Daoy (cell line): ENCODE data around the gene GPRASP3. TPM values are rescaled to one million over a fixed set of nuclear protein-coding genes. Genes with fewer than 3 reads are reported as not detected.
"Not testable (repeated sequence)": the region's sequence is repeated elsewhere in the genome, so short reads cannot be mapped to it uniquely, and the experiment has no call there.

ENCODE experiments used
- DNase-seq: peaks from one replicate; pipeline ENCODE4 v3.0.0-alpha.2; 2015; ENCODE audit warnings: low read depth
- total RNA-seq: library from RNA; depleted of rRNA; stranded (reverse); fragments of >200 nt; shearing (Covaris generic); gene quantifications from 2 replicates; pipeline ENCODE4 v1.2.3, GENCODE V29; 2014; rRNA removed

The GPRASP3 gene, protein sequence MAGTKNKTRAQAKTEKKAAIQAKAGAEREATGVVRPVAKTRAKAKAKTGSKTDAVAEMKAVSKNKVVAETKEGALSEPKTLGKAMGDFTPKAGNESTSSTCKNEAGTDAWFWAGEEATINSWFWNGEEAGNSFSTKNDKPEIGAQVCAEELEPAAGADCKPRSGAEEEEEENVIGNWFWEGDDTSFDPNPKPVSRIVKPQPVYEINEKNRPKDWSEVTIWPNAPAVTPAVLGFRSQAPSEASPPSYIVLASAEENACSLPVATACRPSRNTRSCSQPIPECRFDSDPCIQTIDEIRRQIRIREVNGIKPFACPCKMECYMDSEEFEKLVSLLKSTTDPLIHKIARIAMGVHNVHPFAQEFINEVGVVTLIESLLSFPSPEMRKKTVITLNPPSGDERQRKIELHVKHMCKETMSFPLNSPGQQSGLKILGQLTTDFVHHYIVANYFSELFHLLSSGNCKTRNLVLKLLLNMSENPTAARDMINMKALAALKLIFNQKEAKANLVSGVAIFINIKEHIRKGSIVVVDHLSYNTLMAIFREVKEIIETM
- 3.2 and 3.9 TPM in 2 replicates for total RNA-seq

DNA sequence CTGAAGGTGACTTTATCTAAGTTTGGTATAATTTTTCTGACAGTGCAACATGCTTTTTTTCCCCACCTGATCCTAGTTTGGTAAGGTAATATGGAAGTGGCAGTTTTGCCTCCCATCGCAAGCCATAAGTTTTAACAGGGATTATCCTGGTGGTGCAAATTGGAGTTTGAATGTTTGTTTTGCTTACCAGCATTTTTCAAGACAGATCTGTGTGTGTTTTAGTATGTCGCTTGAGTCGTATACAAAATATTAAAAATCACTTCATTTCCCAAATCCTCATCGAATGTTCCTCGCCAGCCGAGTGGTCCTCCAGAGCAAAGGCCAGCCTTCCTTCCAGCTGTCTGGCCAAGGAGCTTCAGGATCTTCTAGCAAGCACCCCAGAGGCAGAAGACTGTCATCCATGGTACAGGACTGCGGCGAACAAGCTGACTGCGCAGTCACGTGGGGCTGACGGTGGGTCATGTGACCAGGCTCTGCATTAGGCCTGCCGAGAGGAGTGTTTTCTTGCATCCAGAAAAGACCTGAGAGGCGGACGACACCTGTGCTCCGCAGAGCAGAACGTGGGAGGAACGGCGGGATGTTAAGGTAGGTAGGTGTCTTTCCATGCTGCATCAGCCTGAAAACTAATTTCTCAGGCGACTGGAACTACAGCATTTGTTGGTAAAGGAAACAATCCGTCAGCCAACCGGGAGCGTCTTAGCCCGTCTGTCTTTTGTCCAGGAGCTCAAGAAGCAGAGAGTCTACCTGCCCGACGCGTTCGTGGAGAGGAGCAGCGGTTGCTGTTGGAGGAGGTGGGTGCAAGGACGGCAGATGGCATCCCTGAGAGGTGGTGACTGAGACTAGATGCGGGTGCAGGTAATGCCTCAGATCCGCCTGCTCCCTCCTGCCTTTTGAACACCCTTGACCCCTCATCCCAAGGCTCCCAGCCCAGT is at the start of gene GPRASP3:
TSS of gene GPRASP3 (plus strand) at position 507 of the 932 bp plus-strand sequence. CDS start 28,253 bp downstream, outside the sequence.
- peak; percentile 73 for DNase-seq

DNA sequence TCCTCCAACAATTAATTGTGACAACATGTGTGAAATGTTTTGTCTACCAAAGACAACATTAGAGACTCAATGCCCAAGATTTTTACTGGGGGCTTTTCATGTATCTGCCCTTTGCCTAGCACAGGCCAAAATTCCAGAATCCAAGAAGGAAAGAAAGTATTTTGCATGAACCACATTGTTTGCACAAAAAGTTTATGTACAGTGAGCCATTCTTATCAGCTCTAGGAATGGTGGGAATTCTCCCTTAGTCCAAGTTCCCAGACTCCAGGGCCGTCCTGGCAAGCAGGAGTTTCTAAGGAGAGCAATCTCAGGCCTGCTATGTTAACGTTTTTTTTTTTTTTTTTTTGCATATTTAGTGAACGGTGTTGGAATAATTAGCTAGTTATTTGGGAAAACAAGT is 47.7 kb upstream of the GPRASP3 start:
- DNase-seq, result no peak

DNA sequence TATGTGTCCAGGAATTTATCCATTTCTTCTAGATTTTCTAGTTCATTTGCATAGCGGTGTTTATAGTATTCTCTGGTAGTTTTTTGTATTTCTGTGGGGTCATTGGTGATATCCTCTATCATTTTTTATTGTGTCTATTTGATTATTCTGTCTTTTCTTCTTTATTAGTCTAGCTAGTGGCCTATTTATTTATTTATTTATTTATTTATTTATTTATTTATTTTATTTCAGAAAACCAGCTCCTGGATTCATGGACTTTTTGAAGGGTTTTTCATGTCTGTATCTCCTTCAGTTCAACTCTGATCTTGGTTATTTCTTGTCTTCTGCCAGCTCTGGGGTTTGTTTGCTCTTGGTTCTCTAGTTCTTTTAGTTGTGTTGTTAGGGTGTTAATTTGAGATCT is 43.1 kb upstream of the GPRASP3 start:
- not testable (repeated sequence) for DNase-seq

DNA sequence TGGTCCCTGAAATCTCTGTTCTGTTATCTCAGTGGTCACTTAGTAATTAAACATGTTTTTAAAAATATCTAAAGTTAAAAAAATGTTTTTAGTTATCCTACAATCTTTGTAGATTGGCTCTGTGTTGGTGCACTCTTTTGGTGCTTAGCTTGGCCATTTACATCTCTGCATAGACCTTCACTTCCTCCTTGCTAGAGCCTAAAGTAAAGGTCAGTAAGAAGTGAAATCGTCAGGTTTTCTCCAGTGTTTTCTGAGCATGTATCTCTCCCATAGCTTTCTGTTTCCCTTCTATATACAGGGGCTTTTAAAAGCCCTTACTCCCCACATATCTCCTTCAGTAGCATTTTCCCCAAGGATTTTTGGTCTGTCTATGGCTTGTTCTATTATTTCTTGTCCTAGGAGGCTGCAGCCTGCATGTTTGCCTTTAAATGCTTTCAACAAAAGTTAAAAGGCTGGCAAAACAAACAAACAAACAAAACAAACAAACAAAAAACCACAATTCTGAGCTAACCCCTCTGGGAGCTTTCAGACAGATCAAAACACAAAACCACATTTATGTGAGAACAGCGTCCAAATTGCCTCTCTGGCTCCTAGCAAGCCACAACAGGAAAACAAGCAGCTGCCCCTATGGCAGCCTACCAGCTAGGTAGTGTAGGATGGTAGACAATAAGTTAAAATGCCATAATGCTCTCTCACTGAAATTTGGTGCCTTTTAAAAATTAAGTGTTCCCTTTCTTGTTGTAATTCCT is 35.6 kb upstream of the GPRASP3 start:
- no peak for DNase-seq

DNA sequence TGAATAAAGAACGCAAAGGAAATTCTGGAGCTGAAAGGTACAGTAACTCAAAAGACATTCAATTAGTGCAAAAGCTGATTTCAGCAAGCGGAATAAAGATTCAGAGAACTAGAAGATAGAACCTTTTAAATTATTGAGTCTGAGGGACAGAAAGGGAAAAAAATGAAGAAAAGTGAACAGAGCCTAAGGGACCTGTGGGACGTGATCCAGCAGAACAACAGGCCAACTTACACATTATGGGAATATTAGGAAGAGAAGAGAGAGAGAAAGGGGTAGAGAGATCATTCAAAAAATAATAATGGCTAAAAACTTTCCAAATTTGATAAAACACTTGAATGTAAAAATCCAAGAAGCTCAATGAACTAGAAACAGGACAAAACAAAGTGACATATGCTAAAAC is 25.8 kb upstream of the GPRASP3 start:
- no peak for DNase-seq

DNA sequence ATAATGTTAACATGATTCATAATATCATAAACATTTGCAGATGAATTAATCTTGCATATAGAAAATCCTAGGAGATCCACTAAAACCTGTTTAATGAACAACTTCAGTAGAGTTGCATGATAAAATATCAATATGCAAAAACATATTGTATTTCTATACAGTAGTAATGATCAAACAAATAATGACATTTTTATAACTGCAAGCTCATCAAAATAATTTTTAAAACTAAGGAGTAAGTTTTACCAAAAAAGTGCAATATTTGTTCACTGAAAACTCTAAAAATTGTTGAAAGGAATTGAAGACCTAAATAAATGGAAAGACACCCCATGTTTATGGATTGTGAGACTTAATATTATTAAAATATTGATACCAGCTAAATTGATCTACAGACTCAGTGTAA is 24.2 kb upstream of the GPRASP3 start:
- no peak for DNase-seq

DNA sequence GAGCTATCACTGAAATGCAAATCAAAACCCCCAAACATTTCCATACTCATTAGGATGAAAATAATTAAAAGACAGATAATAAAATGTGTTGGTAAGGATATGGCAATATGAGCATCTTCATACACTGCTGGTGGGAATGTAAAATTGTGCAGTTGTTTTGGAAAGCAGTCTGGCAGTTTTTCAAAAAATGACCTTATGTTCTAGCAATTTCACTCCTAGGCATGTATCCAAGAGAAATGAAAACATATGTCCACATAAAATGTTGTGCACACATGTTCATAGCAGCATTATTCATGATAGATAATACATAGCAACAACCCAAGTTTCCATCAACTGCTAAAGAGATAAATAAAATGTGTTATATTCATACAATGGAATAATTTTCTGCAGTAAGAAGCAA is 23.0 kb upstream of the GPRASP3 start:
- DNase-seq, result no peak

DNA sequence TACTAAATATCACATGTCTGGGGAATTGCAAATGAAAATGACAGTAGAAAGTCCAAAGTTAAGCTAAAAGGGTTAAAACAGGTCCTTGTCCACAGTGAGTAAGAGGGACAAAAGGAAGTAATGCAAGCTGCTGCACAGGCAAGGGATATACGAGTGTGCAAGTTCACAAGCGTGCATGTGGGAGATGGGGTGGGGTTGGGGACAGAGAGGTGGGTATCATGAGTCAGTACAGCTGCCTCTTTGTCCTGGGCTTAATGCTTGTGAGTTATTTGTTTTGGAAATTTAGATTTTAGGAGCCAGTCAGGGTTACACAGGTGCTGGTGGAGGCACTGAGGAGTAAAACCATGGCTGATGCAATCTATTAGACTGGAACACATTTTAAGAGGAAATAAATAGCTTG is 11.6 kb upstream of the GPRASP3 start:
- no peak for DNase-seq

DNA sequence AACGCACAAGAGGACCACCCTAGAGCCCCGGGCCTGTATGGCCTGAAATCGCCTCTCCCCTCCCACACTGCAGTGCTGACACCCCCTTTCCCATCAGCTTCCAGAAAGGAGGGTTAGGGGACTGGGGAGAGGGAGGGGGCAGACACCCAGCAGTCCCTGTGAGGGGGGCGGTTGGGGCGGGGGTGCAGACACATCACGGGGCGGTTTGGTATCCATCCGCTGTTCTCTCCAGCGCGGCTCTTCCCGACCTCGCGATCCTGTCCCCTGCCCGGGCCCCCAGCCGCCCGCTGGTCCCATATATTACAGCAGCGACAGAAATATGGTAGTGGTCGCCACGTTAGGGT is 8.7 kb upstream of the GPRASP3 start:
- DNase-seq, result no peak

DNA sequence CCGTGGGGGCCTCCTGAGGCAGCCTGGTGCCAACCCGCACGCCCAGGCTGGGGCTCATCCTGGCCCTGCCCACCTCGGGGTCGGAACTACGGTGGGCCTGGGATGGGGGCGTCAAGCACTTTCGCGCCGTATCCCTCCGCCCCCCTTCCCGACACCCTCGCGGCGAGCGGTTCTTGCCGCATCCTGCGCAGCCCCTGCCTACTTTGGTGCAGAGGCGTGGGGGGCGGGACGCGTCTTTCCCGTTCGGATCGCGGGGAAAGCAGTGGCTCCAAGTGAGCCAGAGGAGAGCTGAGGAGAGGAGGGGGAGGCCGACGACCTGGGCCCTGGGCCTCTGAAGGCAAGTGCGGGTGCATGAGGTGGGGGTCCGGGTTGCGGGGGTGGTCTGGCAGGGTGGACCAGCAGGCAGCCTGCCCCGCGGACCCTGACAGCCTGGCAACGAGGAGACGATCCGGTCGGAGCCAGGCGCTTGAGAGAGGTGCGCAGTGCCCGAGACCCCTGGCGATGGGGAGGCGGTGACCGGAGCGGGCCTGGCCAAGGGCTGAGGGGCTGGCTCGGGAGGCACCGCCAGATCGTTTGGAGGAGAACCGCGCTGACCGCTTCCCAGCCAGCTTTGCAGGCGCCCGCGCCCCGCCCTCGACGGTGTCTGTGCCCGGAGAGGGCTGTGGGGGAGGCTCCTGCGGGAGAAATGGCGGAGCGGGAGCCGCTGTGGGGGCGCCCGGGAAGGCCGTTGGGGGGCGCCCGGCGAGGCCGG is 8.2 kb upstream of the GPRASP3 start, which contains the start of gene GPRASP2:
TSS of gene GPRASP2 (plus strand) at position 233 of the 751 bp plus-strand sequence. CDS start 2,422 bp downstream, outside the sequence.
- DNase-seq, result peak; percentile 28

DNA sequence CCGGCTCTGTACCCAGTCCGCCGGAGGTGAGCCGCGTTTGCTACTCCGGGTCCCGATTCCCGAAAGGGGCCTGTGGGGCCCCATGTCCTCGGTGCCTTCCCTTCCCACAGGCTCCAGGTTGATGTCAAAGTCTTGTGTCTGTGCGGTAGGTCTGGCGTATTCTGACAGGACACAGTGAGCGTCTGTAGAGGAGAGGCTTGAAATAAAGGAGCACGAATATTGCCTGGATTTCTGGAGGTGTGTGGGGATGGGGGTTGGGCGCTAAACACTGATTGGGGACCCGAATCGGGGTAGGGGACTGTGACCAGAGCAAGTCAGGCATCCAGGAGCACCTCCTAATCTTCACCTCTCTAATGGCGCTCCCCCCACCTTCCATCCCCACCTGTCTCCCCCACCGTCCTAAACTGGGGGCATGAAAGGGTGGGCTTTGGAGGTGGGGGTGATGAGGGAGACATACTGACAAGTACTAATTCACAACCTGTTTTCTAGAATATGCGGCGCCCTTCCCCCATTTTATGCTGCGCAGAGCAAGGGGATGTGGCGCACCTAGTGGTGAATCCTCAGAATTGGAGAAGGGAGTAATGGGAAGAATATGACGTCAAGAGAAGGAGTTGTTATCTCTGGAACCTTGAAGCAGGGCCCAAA is 7.4 kb upstream of the GPRASP3 start:
- DNase-seq, result peak; percentile 46

DNA sequence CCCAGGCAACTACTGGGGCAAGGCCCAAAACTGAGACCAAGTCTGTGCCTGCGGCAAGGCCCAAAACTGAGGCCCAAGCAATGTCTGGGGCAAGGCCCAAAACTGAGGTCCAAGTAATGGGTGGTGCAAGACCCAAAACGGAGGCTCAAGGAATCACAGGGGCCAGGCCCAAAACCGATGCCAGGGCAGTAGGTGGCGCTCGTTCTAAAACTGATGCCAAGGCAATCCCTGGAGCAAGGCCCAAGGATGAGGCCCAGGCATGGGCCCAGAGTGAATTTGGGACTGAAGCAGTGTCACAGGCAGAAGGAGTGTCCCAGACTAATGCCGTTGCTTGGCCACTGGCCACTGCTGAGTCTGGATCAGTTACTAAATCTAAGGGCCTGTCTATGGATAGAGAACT is 5.5 kb upstream of the GPRASP3 start:
- peak; percentile 3 for DNase-seq

DNA sequence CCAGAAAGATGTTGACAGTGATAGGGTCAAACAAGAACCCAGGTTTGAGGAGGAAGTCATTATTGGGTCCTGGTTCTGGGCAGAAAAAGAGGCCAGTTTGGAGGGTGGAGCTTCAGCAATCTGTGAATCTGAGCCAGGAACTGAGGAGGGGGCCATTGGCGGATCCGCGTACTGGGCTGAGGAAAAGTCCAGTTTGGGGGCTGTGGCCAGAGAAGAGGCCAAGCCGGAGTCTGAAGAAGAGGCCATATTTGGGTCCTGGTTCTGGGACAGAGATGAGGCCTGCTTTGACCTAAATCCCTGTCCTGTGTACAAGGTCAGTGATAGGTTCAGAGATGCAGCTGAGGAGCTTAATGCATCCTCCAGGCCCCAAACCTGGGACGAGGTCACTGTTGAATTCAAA is 4.6 kb upstream of the GPRASP3 start:
- DNase-seq, result no peak

DNA sequence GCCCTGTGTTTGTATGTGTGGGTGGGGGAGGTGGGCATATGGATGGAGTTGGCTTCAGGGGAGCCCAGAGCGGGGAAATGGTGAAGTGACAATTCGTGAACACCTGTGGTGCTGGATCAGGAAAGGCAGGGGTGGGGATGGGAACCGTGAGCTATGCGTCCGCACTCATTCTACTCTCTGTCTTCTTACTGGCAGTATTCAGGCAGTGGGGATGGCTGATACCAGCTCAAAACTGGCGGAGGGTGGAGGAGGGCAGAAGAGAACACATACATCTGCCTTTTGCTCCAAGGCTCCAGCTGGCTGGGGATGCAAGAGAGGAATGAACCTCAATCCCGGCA is 595 bp downstream of the GPRASP3 start:
- DNase-seq, result not testable (repeated sequence)

DNA sequence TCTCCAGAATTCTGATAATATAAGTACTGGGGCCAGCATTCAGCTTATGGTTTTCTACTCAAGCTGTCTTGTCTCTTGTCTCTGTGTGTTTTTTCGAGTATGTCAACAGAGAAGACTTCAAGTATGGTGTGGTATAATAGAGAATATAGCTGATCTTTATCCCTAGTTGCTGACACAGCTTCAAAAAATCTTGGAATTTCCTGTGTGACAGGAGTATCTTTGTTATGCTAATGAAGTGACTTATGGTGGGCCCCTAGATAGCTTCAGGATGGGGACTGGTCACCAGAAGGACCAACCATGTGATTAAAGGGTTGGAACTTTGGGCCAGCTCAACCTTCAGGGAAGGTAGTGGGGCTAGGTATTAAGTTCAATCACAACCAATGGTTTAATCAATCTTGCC is 2.9 kb downstream of the GPRASP3 start:
- DNase-seq, result peak; percentile 6

DNA sequence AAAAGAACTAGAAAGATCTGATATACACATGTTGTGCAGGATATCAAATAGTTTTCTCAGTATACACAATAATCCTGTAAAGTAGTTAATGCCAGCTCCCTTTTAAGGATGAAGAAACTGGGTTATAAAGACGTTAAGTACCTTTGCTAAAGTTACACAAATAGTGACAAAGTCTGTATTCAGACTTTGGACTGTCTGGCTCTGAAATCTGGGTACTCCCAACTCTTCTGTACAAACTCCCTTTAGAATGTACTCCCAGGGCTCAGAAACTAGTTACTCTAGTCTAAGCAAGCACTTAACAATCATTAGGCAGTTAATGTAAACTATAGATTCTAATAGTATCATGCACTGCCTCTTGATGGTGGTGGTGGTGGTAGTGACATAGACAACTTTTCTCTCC is 7.2 kb downstream of the GPRASP3 start:
- DNase-seq, result no peak

DNA sequence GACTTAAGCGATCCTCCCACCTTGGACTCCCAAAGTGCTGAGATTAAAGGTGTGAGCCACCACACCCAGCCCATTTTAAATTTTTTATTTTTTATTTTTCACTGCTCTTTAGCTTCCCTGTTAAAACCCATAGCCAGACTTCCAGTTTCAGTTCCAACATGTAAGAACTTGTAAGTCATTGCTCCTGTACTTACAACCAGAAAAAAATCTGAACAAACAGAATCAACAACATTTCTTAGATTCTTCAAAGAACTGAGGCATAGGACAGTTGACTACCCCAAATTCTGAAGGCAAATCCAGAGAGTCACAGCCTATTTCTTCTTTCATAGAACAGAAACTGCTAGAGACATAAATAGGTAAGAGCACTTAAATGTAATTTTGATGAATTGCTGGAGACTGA is 8.1 kb downstream of the GPRASP3 start:
- no peak for DNase-seq

DNA sequence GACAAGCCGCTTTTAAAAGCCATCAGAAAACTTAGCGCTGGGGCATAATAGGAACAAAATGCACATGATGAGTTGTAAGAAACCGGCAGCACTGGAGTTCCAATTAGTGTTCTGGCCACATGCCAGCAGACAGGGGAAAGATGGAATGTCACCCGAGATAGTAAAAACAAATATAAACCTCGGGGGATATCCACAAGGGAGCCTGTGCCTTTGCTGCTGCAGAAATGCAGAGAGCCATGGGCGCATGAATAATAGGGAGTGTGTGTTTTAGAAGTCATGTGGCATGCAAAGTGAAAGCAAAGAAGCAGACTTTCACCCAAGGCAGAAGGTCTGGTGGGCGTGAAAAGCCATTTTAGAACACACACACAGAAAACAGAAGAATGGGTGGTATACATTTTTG is 19.1 kb downstream of the GPRASP3 start:
- peak; percentile 57 for DNase-seq

DNA sequence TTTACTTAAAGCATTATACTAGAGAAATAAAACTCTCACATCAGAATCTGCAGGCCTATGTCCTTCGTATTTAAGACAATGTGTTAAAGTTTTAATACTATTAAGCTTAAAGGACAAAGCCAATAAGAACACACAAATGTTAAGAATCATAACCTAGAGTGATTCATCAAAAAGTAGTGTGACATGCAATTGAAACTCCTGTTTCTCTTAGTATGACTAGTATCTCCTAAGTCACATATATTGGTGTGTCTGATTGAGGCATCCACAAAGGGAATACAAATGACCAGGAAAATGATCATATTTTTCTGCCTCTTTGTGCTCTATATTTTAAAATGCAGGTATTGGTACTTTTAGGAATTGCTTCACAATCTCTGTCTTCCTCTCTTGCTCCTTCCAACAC is 23.8 kb downstream of the GPRASP3 start:
- no peak for DNase-seq

DNA sequence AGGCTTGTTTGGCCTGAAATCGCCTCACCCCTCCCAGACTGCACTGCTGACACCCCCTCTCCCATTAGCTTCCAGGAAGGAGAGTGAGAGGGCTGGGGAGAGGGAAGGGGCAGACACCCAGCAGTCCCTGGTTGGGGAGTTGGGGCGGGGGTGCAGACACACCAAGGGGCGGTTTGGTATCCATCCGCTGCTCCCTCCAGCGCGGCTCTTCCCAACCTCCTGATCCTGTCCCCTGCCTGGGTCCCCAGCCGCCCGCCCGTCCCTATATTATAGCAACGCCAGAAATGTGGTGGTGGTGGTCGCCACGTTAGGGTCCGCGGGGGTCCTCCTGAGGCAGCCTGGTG is 24.9 kb downstream of the GPRASP3 start:
- DNase-seq, result no peak
